HG03103 (cell line): Measurements from ENCODE around the gene TTC7B.

Experiments used
- ATAC-seq: cut with Tn5 transposase; IDR thresholded peaks from one replicate; pipeline ENCODE4 v1.9.1; 2021; ENCODE audit warnings: low read depth; ENCODE audit not compliant: unreplicated experiment

TTC7B gene

DNA sequence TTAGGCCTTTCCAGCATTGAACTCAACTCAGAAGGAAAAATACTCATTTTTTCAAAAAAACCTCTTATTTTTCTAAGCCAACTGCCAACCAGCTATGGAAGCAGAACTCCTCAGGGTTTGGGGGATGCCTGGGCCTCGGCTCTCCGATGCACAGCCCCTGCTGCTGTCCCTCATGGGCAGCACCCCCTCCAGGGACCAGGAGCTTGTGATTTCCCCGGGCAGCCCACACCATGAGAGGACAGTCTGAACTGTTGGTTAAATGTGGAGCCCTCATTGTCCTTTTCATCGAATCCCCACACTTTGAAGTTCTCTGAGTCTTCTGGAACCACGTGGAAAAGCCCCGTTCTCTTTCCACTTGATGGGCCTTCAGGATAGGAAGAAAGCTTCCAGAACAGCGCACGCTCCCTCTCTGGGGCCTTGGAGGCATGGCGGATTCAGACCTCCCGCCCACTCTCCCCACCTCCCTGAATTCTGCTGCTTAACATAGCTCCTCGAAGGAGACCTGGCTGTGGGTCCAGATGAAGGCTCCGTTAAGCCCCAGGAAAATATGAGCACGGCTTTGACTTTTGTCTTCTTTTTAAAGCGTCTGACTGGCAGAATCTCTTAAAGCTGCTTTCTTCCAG lies 262.8 kb downstream of the TTC7B start:
- no peak for ATAC-seq

DNA sequence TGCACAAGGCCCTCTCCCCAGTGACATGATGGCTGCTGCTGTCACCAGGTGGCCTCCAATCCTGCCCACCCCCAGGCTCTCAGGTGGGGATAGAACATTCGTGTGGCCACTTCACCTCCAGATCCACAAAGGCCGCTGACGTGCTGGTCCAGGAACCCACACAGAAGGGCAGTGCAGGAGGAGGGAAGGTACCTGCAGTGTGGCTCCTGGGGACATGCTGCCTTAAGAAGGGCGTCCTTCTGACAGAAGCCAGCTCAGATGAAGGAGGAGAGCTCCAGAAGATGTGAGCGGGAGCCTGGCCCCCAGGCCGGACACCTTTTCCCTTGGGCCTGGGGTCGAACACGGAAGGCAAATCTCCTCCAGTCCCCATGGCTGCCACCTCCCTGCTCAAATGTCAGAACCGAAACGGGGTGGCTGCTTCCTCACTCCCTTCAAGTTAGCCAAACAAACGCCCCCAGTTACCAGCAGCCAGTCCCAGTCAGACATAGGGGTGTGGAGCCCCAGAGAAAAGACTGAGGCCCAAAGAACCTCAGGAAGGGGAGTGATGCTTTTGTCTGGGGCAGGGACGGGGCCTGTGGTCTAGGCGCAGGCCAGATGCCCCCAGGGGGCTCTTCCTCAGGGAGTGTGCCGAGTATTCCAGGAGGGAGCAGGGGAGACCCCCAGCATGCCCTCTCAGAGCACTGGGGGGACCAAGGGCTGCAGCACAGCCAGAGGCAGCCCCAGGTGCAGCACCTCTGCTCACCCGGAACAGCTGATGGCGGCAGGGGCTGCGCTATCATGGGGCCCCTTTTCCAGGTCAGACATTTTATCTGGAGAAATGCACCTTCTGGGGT lies 263.5 kb downstream of the TTC7B start:
- ATAC-seq: no peak

DNA sequence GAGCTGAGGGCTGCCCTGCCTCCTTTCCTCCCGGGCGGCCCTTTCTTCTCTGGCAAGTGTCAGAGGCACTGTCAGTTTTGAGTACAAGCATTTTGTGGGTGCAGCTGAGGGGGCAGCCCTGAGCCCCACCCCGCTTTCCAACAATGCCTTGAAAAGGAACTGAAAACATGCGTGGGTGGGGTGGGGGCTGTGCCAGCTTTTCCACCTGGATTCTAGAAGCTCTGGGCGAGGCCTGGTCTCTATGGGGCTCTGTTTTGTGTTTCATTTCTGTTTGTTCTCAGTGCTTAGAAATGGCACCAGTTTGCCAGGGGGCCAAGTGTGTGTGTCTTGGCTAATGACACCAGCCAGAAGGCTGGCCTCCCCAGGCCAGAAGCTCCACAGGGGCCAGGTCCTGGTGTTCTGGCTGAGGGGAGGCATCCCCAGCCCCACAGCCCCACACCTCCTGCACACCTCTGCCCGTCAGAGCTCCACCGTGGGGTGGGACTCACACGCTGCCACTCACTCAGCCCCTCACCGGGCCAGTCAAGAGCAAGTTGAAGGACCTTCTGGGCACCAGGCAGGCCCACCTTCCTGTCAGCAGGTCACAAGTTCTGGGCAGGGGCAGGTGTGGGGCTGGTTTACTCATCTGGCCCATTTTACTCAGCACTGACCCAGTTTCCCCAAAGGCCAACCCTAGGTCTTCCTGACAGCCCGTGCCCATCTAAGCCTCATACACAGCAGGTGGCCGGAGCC lies 264.3 kb downstream of the TTC7B start:
- no peak for ATAC-seq

DNA sequence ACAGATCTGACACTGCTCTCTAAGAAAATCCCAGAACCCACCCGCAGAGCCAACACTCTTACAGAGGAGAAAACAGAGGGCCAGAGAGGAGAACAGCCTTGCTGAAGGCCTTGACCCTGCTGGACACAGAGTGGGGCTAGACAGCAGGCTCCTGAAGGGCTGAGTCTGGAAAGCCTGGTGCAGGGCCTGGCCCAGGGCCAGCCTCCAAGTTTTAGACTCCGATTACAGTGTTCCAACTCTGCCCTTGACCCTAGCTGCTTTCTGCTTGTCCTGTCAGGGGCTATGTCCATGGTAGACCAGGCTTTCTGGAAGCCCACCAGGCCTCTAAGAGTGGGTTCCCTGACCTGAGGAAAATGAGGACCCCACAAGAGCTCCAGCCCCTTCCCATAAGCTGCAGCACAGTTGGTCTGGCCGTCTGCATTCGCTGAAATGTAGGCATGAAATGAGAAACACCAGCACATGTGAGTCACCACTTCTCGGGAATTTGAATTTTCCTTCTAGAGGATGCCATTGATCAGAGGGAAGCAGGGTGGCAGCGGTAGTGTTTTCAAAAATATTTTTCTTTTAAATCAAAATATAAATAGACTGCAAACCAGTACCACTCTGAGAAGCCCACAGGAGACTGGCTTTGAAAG lies 265.0 kb downstream of the TTC7B start:
- no peak for ATAC-seq

DNA sequence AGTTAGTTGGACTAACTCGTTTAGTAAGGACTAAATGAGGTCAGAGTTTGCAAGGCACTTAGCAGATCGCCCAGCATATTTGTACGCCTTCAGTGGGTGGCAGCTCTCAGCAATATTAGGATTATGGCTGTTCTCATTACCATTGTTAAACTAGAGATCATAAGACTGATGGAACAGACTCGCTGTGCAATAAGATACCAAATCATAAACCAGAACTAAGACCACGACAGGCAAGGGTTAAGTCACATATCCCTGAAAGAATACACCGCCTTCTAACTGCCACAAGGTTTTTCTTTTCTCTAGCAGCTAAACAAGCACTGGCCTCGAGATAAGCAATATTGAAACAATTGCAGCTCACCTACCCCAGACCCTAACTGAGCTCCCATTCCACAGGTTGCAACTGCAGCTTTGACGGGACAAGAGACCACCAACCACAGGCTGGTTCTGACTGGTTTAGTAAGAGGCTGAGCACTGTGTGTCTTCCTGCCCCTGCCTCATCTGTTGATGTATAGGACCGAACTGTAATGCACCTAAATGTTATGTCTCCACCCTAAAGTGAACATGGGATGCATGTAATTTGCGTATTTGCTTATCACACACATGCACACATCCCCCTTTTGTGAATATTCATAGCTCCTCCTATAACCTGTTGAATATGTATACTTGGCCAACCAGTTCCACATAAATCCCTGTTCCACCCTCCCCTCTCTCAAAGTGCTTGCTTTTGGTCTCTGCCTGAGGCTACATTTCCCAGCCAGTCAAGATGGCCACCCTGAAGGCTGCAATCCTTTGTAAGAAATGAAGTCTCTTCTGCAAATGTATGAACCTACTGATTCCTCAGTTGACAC lies 266.2 kb downstream of the TTC7B start:
- no peak for ATAC-seq

DNA sequence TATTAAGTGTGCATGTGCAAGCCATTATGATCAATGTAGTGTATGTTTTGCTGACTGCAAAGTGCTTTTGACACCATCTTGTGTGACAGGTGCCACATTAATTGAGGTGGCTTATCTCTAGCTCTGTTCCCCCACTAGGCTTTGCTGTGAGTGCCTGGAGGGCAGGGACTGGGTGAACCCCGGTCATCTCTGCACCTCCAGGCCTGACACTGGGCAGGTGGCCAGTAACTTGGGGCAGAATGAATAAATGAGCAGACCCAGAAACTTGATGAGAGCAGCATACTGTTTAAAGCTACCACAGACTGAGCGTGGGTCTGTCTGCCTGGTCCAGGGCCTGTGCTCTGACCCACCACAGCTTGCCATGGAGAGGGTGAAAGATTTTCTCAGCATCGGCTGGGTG lies 267.8 kb downstream of the TTC7B start:
- ATAC-seq: no peak

DNA sequence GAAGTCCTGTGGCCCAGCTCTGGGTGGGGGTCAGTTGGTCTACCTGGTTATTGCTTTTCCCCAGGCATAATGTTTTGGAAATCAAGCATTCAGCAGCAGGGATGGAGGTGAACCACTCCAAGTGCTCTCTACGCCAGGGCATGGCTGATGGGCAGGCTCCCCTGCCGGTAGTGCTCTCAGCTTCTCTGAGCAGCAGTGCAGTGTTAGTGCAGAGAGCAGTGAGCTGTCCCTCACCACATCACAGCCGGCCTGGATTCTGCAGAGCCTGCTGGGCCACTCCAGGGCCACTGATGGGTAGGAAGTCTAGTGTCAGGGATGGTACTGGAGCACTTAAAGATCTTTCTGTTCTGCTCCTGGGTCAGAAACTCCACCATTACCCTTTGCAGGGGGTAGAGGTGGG lies 268.3 kb downstream of the TTC7B start:
- ATAC-seq: no peak

DNA sequence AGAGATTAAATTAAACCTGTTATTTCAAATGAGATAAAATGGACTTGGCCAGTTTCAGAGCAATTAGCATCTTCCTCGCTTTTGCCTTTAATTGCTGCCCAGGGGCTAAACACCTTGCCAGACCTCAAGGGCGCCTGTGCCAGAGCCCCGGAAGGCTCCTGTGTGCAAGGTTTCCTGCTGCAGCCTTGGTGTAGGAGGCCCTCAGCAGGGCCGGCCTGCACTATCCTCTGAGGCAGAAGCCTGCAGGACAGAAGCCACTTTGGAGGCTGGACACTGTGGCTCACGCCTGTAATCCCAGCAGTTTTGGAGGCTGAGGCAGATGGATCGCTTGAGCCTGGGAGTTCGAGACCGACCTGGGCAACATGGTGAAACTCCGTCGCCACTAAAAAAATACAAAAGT lies 269.0 kb downstream of the TTC7B start:
- ATAC-seq: no peak

DNA sequence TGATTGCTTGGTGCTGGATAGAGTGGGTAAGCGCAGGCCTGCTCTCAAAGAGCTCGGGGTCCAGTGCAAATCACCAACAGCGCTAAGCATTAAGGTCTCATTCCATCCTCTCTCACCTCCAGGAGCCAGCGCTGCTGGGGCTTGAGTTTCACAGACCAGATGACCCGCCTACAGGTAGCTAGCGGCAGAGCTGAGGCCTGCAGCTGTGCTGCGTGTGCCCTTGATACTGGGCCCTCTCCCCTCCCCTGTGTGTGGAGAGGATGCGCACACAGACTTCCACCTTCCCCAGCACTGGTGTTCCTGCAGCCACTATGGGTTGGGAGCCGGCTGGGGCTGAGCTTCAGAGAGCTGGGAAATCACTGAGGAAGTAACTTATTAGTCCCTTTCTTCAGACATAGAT lies 269.5 kb downstream of the TTC7B start:
- no peak for ATAC-seq

DNA sequence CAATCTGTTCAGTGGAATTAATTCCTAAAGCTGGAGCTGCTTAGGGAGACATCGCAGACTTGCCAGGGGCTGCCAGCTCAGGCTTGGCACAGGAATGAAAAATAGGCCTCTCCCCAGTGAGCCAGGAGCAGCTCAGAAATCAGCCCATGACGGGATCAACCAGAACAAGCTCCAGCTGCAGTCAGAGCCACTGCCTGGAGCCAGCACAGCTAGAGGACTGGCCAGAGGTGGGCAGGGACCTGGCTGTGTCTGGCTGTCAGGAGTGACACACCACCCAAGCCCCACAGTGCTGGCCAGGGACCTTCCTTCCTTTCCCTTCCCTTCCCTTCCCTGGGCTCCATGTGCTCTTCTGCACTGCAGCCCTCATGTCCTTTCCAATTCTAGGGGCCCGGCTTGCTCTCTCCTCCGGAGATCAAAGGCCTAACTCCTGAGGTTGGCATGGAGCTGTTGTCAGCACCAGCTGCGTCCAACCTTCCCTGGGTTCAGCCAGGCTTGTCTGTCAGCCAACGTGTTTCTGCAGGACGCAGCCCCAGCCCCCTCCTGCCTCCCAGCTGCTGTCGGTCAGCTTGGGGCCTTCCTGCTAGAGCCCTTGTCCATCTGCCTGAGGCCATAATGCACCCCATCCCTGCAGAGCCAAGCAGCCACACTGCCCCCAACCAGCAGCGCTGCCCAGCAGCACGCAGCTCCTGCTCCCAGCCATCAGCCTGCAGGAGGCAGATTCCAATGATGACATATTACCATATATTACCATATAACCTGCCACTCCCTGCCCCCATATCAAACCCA lies 270.1 kb downstream of the TTC7B start:
- ATAC-seq: no peak

DNA sequence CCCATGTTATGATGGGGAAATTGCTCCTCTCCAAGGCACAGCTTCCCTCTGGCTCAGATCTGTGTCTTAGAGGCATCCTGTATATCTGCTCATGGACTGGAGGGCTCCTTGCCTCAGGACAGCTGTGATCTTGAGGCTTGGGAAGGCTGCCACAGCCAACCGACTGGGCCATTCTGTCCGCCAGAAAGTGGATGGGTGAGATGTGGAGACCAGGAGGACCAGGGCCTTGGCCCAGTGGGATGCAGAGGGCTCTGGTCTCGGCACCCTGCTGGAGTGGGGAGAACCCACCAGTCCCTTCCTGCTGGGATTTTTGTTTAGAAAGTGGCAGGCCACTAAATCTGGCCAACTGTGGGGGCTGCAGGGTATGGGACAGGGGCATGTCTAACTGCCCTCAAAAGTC lies 270.8 kb downstream of the TTC7B start:
- ATAC-seq: no peak

DNA sequence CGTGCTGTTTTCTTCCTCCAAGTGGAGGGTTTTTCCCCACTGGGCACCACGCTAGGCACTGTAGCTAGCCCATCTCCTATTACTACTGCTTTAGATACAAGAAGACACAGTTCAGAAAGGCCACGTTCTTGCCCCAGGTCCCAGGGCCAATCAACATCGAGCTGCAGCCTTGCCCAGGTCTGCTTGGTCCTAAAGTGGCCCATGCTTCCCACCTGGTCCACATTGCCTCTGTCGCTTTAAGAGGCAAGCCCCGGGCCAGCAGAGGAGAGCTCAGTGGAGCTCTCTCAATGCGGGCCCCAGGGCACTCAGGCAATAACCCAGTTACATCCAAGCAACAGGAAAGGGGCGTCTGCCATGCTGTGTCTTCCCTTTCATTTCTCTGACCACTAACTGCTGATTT lies 271.3 kb downstream of the TTC7B start:
- ATAC-seq: no peak

DNA sequence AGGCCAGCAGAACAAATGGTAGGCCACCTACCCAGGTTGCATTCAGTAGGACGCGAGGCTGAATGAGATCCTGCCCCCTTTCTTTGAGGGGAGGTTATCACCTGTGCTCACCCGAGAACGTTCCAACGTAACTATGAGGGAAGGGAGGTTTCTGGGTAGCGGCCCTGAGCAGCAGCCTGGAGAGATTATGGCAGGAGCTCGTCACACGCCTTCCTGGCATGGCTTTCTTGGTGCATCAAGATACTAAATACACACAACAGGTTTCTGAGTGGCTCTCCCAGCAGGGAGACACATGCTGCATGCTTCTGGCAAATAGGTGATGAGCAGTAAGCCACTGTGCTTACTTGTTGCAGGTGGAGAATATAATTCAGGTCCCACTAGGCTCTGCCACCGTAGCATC lies 271.7 kb downstream of the TTC7B start:
- no peak for ATAC-seq

DNA sequence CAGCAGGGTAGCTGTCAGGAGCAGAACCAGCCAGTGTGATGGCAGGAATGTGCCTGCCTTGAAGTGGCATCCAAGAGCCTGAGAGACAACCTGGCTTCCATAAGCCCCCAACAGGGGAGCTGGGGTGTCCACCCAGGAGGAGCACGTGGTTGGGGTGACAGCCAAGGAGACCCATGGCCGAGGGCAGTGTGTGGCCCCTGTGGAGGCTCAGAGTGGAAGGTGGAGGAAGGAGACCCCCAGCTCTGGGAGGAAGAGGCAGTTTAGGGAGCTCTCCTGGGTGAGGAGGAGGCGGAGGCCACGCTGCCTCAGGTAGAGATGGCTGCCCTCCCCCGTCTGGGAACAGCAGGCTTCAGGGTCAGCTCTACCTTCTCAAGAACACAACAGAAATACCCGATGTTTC lies 272.4 kb downstream of the TTC7B start:
- no peak for ATAC-seq

DNA sequence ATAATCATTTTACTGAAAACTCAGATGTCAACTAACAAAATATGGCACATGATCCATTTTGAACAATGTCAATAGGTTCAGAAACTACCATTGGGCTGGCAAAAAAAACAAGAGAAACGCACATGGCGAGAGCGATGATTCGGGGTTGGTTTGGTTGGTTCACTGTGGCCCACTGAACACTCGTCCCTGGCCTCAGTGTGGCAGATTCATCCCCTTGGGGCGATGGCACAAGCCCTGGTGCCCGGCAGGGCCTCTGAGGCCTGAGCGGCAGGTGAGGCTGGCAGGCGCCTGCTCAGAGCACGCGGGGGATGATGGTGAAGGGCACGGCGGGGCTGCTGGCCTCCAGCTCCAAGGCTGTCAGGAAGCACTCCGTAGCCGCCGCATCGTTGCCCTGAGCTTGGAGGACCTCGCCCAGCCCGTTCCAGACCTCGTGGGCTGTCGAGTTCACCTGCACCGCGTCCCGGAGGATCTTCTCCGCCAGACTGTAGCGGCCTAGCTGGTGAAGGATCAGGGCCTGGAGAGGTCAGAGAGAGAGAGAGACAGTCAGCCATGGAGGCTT lies 275.1 kb downstream of the TTC7B start:
- no peak for ATAC-seq

DNA sequence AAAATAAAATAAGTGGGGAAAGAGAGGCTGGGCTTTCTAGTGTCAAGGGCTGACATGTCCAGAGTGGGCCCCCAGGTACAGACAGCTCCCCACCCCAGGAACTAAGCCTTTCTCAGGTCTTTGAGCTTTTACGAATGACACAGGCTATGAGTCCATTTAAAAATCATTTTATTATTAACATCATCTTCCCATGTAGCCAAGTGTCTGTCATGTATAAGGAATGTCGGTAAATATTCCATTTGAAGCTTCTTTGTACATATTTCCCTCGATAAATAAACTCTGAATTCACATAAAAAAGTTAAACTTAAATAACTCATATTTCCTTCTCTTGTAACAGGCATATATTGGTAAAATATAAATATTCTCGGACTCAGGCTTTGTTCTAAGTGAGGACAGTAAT lies 275.8 kb downstream of the TTC7B start:
- ATAC-seq: no peak

DNA sequence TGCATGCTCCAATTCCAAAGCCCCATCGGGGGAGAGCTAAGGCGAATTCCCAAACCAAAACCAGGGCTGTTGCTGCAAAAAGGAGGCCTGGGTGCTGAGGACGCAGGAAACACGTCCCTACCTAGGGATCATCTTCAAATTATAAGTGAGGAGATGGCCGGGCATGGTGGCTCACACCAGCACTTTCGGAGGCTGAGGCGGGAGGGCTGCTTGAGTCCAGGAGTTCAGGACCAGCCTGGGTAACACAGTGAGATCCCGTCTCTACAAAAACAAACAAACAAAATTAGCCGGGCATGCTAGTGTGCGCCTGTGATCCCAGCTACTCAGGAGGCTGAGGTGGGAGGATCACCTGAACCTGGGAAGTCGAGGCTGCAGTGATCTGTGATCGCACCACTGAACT lies 276.2 kb downstream of the TTC7B start:
- ATAC-seq: no peak

DNA sequence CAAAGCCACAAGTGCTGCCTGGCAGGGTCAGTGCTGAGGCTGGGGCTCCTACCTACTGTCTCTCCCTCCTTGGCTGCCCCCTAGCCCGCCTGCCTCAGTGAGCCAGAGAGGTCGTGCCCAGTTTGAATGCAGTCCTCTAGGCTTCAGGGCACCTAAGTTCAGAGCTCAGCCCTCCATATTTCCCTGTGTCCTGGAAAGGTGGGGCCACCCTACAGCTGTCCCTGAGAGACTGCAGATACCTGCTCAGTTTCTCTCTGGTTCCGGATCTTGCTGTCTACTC lies 276.8 kb downstream of the TTC7B start:
- ATAC-seq: no peak

DNA sequence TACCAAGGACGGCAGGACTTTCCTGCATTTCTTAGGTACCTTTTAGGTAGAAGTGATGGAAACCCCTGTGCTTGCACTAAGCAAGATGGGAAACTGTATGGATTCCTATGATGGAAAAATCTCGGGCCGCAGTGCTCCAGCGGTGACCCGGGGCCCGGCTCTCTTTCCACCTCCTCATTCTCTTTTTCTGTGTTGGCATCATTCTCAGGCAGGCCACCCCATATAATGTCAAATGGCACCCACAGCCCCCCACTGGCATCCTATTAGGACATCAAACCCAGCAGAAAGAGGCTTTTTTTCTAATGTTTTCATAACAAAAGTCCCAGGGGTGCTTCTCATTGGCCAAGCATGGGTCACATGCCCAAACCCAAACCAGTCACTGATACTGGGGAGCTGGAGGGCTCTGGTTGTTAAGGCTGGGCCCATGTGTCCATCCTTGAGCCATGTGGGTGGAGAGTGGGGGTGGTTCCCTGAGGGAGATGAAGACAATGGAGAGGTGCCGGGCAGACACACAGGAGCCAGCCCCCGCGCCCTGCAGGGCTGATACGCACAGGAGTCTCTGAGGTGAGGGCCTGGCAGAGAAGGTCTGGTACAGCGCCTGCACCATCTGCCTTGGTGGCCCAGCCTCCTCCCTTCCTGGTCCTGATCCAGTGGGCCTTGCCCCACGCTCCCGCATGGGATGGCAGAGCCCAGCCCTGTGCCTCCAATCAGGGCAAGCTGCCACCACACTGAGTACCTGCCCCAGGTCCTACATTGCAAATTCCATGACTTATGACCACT lies 277.3 kb downstream of the TTC7B start:
- ATAC-seq: no peak
